NCI-H2227 treated with DMSO at 0.1 percent for 48 hours (cell line): Measurements from ENCODE around the gene TMEM218.
"Not testable (repeated sequence)": the region's sequence is repeated elsewhere in the genome, so short reads cannot be mapped to it uniquely, and the experiment has no call there.

Experiments
- DNase-seq: peaks from one replicate; lab custom pipeline; 2025; lab: John Stamatoyannopoulos, UW

TMEM218 gene

GRCh38 chr11:125075242-125075625 lies 36.2 kb downstream of the TMEM218 start:
- no peak for DNase-seq

- no peak for DNase-seq
Observed at GRCh38 chr11:125074511-125075241, 36.8 kb downstream of the TMEM218 start.

GRCh38 chr11:125073616-125074483 lies 37.6 kb downstream of the TMEM218 start:
- DNase-seq, result no peak

- no peak for DNase-seq
Observed at GRCh38 chr11:125072961-125073590, 38.4 kb downstream of the TMEM218 start.

GRCh38 chr11:125072218-125072960 lies 39.0 kb downstream of the TMEM218 start:
- DNase-seq, result no peak

GRCh38 chr11:125071846-125072217 lies 39.6 kb downstream of the TMEM218 start:
- DNase-seq, result no peak

- no peak for DNase-seq
Observed at GRCh38 chr11:125071435-125071834, 40.0 kb downstream of the TMEM218 start.

- DNase-seq, result no peak
Observed at GRCh38 chr11:125070699-125071254, 40.6 kb downstream of the TMEM218 start.

- no peak for DNase-seq
Observed at GRCh38 chr11:125069796-125070195, 41.6 kb downstream of the TMEM218 start.

- DNase-seq, result no peak
Observed at GRCh38 chr11:125069008-125069407, 42.4 kb downstream of the TMEM218 start.

- no peak for DNase-seq
Observed at GRCh38 chr11:125068368-125068767, 43.1 kb downstream of the TMEM218 start.

- no peak for DNase-seq
Observed at GRCh38 chr11:125064070-125064469, 47.4 kb downstream of the TMEM218 start.

- no peak for DNase-seq
Observed at GRCh38 chr11:125063429-125064043, 47.9 kb downstream of the TMEM218 start.

- no peak for DNase-seq
Observed at GRCh38 chr11:125062931-125063428, 48.4 kb downstream of the TMEM218 start, which contains the start of gene SLC37A2. TSS of gene SLC37A2 (plus strand) at chr11:125063305. CDS start at chr11:125063368, 63 bp downstream.

- no peak for DNase-seq
Observed at GRCh38 chr11:125062218-125062930, 49.1 kb downstream of the TMEM218 start.

- no peak for DNase-seq
Observed at GRCh38 chr11:125061281-125061680, 50.1 kb downstream of the TMEM218 start.

- no peak for DNase-seq
Observed at GRCh38 chr11:125057693-125058016, 53.8 kb downstream of the TMEM218 start.

- DNase-seq, result no peak
Observed at GRCh38 chr11:125056931-125057692, 54.3 kb downstream of the TMEM218 start.

GRCh38 chr11:125056111-125056510 lies 55.3 kb downstream of the TMEM218 start:
- not testable (repeated sequence) for DNase-seq
